C4-2B (cell line): ENCODE results near the gene RB1.

Source experiments
- H3K27ac ChIP-seq: fragments of 450-650 bp; 2 replicates; pipeline ENCODE4 v1.5.1; 2017
- ZFX ChIP-seq: fragments of 450-650 bp; IDR thresholded peaks from 2 replicates; pipeline ENCODE4 v1.6.1; 2017
- TF ChIP-seq, protein P1 (sequence below): fragments of 450-650 bp; conservative IDR thresholded peaks from 2 replicates; pipeline ENCODE4 v1.5.1; 2017; ENCODE audit warnings: mild to moderate bottlenecking

Gene RB1

DNA sequence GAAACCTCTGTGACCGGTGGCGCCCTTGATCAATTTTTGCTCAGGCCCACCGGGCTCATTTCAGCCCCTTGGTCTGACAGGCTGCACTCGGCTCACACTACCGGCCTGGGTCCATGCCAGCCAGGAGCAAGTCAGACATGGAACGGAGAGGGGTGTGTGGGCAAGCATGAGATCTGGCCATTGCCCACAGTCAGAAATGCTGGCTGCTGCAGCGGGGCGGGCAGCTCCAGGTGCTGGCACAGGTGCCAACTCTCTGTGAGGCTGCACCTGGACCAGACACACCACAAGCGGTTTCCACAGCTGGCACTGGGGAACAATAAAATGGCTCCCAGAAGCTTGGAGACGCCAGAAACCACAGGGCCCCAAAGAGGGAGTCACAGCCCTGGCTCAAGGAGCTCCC, 153.0 kb downstream of the RB1 start:
- H3K27ac ChIP-seq = no peak overlapping the region
- no peak for TF ChIP-seq ZFX
- TF ChIP-seq, protein P1, sequence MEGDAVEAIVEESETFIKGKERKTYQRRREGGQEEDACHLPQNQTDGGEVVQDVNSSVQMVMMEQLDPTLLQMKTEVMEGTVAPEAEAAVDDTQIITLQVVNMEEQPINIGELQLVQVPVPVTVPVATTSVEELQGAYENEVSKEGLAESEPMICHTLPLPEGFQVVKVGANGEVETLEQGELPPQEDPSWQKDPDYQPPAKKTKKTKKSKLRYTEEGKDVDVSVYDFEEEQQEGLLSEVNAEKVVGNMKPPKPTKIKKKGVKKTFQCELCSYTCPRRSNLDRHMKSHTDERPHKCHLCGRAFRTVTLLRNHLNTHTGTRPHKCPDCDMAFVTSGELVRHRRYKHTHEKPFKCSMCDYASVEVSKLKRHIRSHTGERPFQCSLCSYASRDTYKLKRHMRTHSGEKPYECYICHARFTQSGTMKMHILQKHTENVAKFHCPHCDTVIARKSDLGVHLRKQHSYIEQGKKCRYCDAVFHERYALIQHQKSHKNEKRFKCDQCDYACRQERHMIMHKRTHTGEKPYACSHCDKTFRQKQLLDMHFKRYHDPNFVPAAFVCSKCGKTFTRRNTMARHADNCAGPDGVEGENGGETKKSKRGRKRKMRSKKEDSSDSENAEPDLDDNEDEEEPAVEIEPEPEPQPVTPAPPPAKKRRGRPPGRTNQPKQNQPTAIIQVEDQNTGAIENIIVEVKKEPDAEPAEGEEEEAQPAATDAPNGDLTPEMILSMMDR = no peak

GRCh38 chr13:48457578-48458242, 154.2 kb downstream of the RB1 start:
- TF ChIP-seq, protein P1 = no peak
- no peak for TF ChIP-seq ZFX
- no peak overlapping the region for H3K27ac ChIP-seq

GRCh38 chr13:48475230-48475629, 171.7 kb downstream of the RB1 start:
- no peak for TF ChIP-seq ZFX
- TF ChIP-seq, protein P1 = no peak
- no peak overlapping the region for H3K27ac ChIP-seq

DNA sequence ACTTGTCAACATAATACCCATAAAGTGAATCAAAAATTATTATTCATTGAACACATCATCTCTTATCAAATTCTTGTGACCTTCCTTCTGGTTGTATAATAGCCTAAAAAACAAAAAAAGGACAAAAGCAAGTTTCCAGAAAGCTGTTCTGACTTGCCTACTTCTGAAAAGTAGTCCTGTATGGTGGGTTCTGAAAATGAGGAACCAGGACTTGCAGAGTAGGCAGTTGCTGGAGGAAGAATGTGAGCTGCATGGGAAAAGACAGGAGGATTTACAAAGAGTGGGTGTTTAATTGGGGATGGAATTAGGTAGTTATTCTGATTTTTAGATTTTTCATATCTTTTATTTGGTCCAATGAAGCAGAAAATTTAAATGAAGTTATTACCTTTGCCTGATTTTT, 172.7 kb downstream of the RB1 start:
- no peak for TF ChIP-seq ZFX
- TF ChIP-seq, protein P1 = no peak
- H3K27ac ChIP-seq = no peak overlapping the region

DNA sequence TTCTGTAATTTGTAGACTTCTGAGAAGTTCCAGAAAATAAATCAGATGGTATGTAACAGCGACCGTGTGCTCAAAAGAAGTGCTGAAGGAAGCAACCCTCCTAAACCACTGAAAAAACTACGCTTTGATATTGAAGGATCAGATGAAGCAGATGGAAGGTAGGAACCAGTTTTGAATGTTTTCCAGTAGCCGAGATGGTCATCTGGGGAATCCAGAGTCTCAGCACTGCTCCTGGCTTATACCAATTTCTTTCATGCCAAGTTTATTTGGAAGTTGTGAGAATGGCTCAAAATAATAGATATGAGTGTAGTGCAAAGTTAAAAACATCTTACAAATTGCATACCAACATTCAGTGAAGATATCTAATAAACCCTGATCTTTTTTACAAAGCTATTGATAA, 173.1 kb downstream of the RB1 start:
- H3K27ac ChIP-seq = no peak overlapping the region

GRCh38 chr13:48477191-48477855, 173.8 kb downstream of the RB1 start:
- TF ChIP-seq ZFX = no peak
- TF ChIP-seq, protein P1 = no peak
- no peak overlapping the region for H3K27ac ChIP-seq

More for the DNA sequence above, 173.1 kb downstream of the RB1 start:
- no peak for TF ChIP-seq ZFX
- TF ChIP-seq, protein P1 = no peak

GRCh38 chr13:48478391-48478790, 174.8 kb downstream of the RB1 start:
- TF ChIP-seq, protein P1 = no peak
- no peak for TF ChIP-seq ZFX
- H3K27ac ChIP-seq = no peak overlapping the region
